HepG2 (cell line): ENCODE results near the gene NDUFS7. TPM values are rescaled to one million over a fixed set of nuclear protein-coding genes. Genes with fewer than 3 reads are reported as not detected.
A peak's percentile ranks its signal among the peaks of the same experiment; 100 is the strongest.

Experiments used
- CREM ChIP-seq, 2 experiments: sonication (generic) in 1 of 2; formaldehyde crosslinking in 1 of 2; IDR thresholded peaks; 2 replicates each; pipeline versions ENCODE4 v1.4.0 to v1.6.1; 2016 to 2020; ENCODE audit warnings: antibody characterized with exemption in 1 of 2, mild to moderate bottlenecking in 1 of 2, missing genetic modification reagents in 1 of 2
- ETS1 ChIP-seq: sonication (generic); formaldehyde crosslinking; IDR thresholded peaks from 2 replicates; pipeline ENCODE4 v1.4.0; 2020; ENCODE audit warnings: missing genetic modification reagents
- GABPA ChIP-seq, 2 experiments: IDR thresholded peaks; 2 replicates each; pipeline ENCODE4 v1.6.1; 2011 to 2016; ENCODE audit warnings: low read depth in 2 of 2, low read length in 1 of 2, missing biosample characterization in 1 of 2, missing genetic modification characterization in 1 of 2
- HES4 ChIP-seq: sonication (generic); formaldehyde crosslinking; IDR thresholded peaks from 2 replicates; pipeline ENCODE4 v1.9.0; 2021; ENCODE audit warnings: mild to moderate bottlenecking, missing genetic modification reagents, borderline replicate concordance
- HOXA5 ChIP-seq: sonication (generic); formaldehyde crosslinking; IDR thresholded peaks from 2 replicates; pipeline ENCODE4 v1.4.0; 2020; ENCODE audit warnings: missing genetic modification reagents
- SCMH1 ChIP-seq: sonication (generic); formaldehyde crosslinking; IDR thresholded peaks from 2 replicates; pipeline ENCODE4 v1.9.0; 2021; ENCODE audit warnings: missing genetic modification reagents, mild to moderate bottlenecking, borderline replicate concordance
- THAP7 ChIP-seq: sonication (generic); formaldehyde crosslinking; IDR thresholded peaks from 2 replicates; pipeline ENCODE4 v1.8.1; 2023; ENCODE audit warnings: mild to moderate bottlenecking, missing genetic modification reagents
- THAP9 ChIP-seq: sonication (generic); formaldehyde crosslinking; IDR thresholded peaks from 2 replicates; pipeline ENCODE4; 2020; ENCODE audit warnings: missing genetic modification reagents, mild to moderate bottlenecking, borderline replicate concordance
- USF2 ChIP-seq, 2 experiments: sonication (generic) in 1 of 2; formaldehyde crosslinking in 1 of 2; IDR thresholded peaks; 2 replicates each; pipeline versions ENCODE4 v1.5.1 to v1.6.1; 2011 to 2020; ENCODE audit warnings: borderline replicate concordance in 1 of 2, low read depth in 1 of 2, low read length in 1 of 2, mild to moderate bottlenecking in 1 of 2, missing genetic modification reagents in 1 of 2, moderate library complexity in 1 of 2
- ZNF136 ChIP-seq: sonication (generic); formaldehyde crosslinking; IDR thresholded peaks from 2 replicates; pipeline ENCODE4 v1.8.1; 2022; ENCODE audit warnings: low read depth, mild to moderate bottlenecking, moderate library complexity, missing genetic modification reagents
- ZNF512 ChIP-seq: sonication (generic); formaldehyde crosslinking; IDR thresholded peaks from 2 replicates; pipeline ENCODE4 v1.4.0; 2020; ENCODE audit warnings: mild to moderate bottlenecking, missing genetic modification reagents
- ZNF597 ChIP-seq: sonication (generic); formaldehyde crosslinking; IDR thresholded peaks from 2 replicates; pipeline ENCODE4 v1.5.0; 2020; ENCODE audit warnings: missing genetic modification reagents
- ZNF780A ChIP-seq: sonication (generic); formaldehyde crosslinking; IDR thresholded peaks from 2 replicates; pipeline ENCODE4 v1.8.0; 2022; ENCODE audit warnings: mild to moderate bottlenecking, missing genetic modification reagents, moderate library complexity
- ZNF816 ChIP-seq: sonication (generic); formaldehyde crosslinking; IDR thresholded peaks from 2 replicates; pipeline ENCODE4 v1.8.0; 2022; ENCODE audit warnings: missing genetic modification reagents, mild to moderate bottlenecking, borderline replicate concordance
- ZNF878 ChIP-seq: sonication (generic); formaldehyde crosslinking; IDR thresholded peaks from 2 replicates; pipeline ENCODE4 v1.8.1; 2023; ENCODE audit warnings: mild to moderate bottlenecking, missing genetic modification reagents, moderate library complexity
- polyA plus RNA-seq, 8 experiments: library from polyadenylated mRNA; depleted of rRNA in 3 of 8; stranded (reverse) in 7 of 8; unstranded in 1 of 8; fragments of >200 nt; fragmentation: Illumina TruSeq in 4 of 8; extraction: Trizol in 4 of 8; gene quantifications; 2 replicates each; pipeline versions ENCODE4 v1.2.1 to v1.2.3, GENCODE V29; 2011 to 2016; ENCODE audit warnings: low read depth in 4 of 8, missing spikeins in 1 of 8, mixed read lengths in 1 of 8; ENCODE audit not compliant: insufficient read depth in 1 of 8
- total RNA-seq, 5 experiments: library from RNA; depleted of rRNA; stranded (reverse); fragments of >200 nt; fragmentation: Illumina TruSeq; extraction: Trizol; gene quantifications; 2 replicates each; pipeline ENCODE4 v1.2.3, GENCODE V29; 2016; ENCODE audit warnings: low read depth in 1 of 5

The NDUFS7 gene
- total and polyA plus RNA-seq, 2 of the 13 experiments (the other 11 are each of a cell fraction or from before 2014, with no cell fraction given), result 34.3 to 66.9 TPM

- peak; percentile 92 for TF ChIP-seq THAP7
- TF ChIP-seq THAP9 (CRISPR knock-in tag), result peak; percentile 90
- TF ChIP-seq HOXA5 (CRISPR knock-in tag), result peak; percentile 96
- no peak for TF ChIP-seq ZNF136
- TF ChIP-seq ZNF780A (CRISPR knock-in tag), result peak; percentile 94
- TF ChIP-seq ZNF597 (CRISPR knock-in tag), result 0 out of 2 replicates have a peak, but pooled peaks have one; percentile 24
- peak; percentile 92 for TF ChIP-seq GABPA (IDR thresholded peaks at IDR 0.05; ENCODE audit: low read depth, low read length)
- TF ChIP-seq GABPA (CRISPR knock-in tag; IDR thresholded peaks at IDR 0.05; ENCODE audit: low read depth), result peak; percentile 96
- peak; percentile 62 for TF ChIP-seq ZNF816
- 0 out of 2 replicates have a peak, but pooled peaks have one; percentile 12 for TF ChIP-seq ZNF512 (CRISPR knock-in tag)
- peak; percentile 58; the same call in 1 of the 2 replicates for TF ChIP-seq CREM (IDR thresholded peaks at IDR 0.05)
- no peak for TF ChIP-seq CREM (CRISPR knock-in tag; IDR thresholded peaks at IDR 0.05)
- TF ChIP-seq ZNF878, result peak; percentile 36
- TF ChIP-seq HES4 (CRISPR knock-in tag), result peak; percentile 91
- TF ChIP-seq ETS1, result 0 out of 2 replicates have a peak, but pooled peaks have one; percentile 59
- TF ChIP-seq SCMH1 (CRISPR knock-in tag), result no peak
- TF ChIP-seq USF2 (IDR thresholded peaks at IDR 0.05; ENCODE audit: low read depth, low read length), result 0 out of 2 replicates have a peak, but pooled peaks have one; percentile 21
- TF ChIP-seq USF2 (CRISPR knock-in tag; IDR thresholded peaks at IDR 0.05; ENCODE audit: borderline replicate concordance), result peak; percentile 34; the same call in 1 of the 2 replicates
These were observed 54.6 kb downstream of the NDUFS7 start, which contains the start of gene RPS15 (continued) for GRCh38 chr19:1438035-1438932.
